Measurements from ENCODE around the gene DNAAF1. TPM values are rescaled to one million over a fixed set of nuclear protein-coding genes. Genes with fewer than 3 reads are reported as not detected.

The DNAAF1 gene
- total RNA-seq, 1 experiment from 2014 or later = not detected

- Mint-ChIP-seq H3K27me3 (ENCODE audit: insufficient read depth, unreplicated experiment) (no peaks in the 10 kb centered on the region), H3K9me3 (ENCODE audit: unreplicated experiment) (no peaks in the 10 kb centered on the region), H3K27ac (ENCODE audit: low read depth, unreplicated experiment) (no peak overlapping the region), H3K36me3 (ENCODE audit: insufficient read depth, unreplicated experiment) (peaks cover 9% of the 10 kb centered on the region), H3K4me3 (ENCODE audit: unreplicated experiment) (no peak overlapping the region), H3K4me1 (ENCODE audit: insufficient read depth, unreplicated experiment) (peaks cover 8% of the 10 kb centered on the region)
- TF ChIP-seq CTCF (IDR thresholded peaks at IDR 0.05; ENCODE audit: unreplicated experiment) = no peak
- BruUV-seq (replicated peaks) = no TSS peak
- ChIA-PET CTCF (interaction anchor here (0.6 to 5.3 kb wide), 6 partner anchors 9 to 256 kb away, joined by 3 to 49 read pairs (median 3); partner anchors contain the start of gene TAF1C), POLR2A (interaction anchor here (4.9 kb wide), 1 partner anchor 62 kb away, joined by 45 read pairs; the partner anchor contains the start of gene MBTPS1)
- intact Hi-C loops (cut with micrococcal nuclease) = loop anchor here (5.0 to 10.0 kb wide), 2 partner anchors 62 to 224 kb away; partner anchors contain the start of genes MBTPS1 and OSGIN1
- DNase-seq (ENCODE audit: unreplicated experiment) = no peak
These were observed 33.9 kb downstream of the DNAAF1 start for GRCh38 chr16:84178892-84179611.

- ChIA-PET CTCF (interaction anchor here (0.6 to 5.3 kb wide), 3 partner anchors 8 to 256 kb away, joined by 3 to 49 read pairs (median 3); partner anchors contain the start of gene TAF1C), POLR2A (interaction anchor here (0.6 to 4.9 kb wide), 2 partner anchors 24 to 63 kb away, joined by 3 to 45 read pairs; partner anchors contain the start of gene MBTPS1)
- H3K9me3 Mint-ChIP-seq (ENCODE audit: unreplicated experiment) = no peaks in the 10 kb centered on the region
- no peak for TF ChIP-seq CTCF (IDR thresholded peaks at IDR 0.05; ENCODE audit: unreplicated experiment)
- no TSS peak for BruUV-seq (replicated peaks)
- intact Hi-C loops (cut with micrococcal nuclease) = loop anchor here (5.0 to 10.0 kb wide), 2 partner anchors 62 to 225 kb away; partner anchors contain the start of genes MBTPS1 and OSGIN1
- H3K36me3 Mint-ChIP-seq (ENCODE audit: insufficient read depth, unreplicated experiment) = peaks cover 14% of the 10 kb centered on the region
- no peak overlapping the region for H3K27ac Mint-ChIP-seq (ENCODE audit: low read depth, unreplicated experiment)
- H3K27me3 Mint-ChIP-seq (ENCODE audit: insufficient read depth, unreplicated experiment) = no peaks in the 10 kb centered on the region
- H3K4me1 Mint-ChIP-seq (ENCODE audit: insufficient read depth, unreplicated experiment) = peaks cover 13% of the 10 kb centered on the region
- H3K4me3 Mint-ChIP-seq (ENCODE audit: unreplicated experiment) = no peak overlapping the region
- no peak for DNase-seq (ENCODE audit: unreplicated experiment)
These were observed 34.7 kb downstream of the DNAAF1 start for GRCh38 chr16:84179612-84180320.

- Mint-ChIP-seq H3K9me3 (ENCODE audit: unreplicated experiment) (no peaks in the 10 kb centered on the region), H3K27ac (ENCODE audit: low read depth, unreplicated experiment) (no peak overlapping the region), H3K4me1 (ENCODE audit: insufficient read depth, unreplicated experiment) (peaks cover 14% of the 10 kb centered on the region), H3K27me3 (ENCODE audit: insufficient read depth, unreplicated experiment) (no peaks in the 10 kb centered on the region), H3K4me3 (ENCODE audit: unreplicated experiment) (no peak overlapping the region), H3K36me3 (ENCODE audit: insufficient read depth, unreplicated experiment) (peaks cover 14% of the 10 kb centered on the region)
- ChIA-PET POLR2A (no interaction called here), CTCF (interaction anchor here (0.5 kb wide), 1 partner anchor 38 kb away, joined by 4 read pairs; no protein-coding TSS in a partner anchor)
- DNase-seq (ENCODE audit: unreplicated experiment) = no peak
- intact Hi-C loops (cut with micrococcal nuclease) = no loop called here
- BruUV-seq (replicated peaks) = no TSS peak
- no peak for TF ChIP-seq CTCF (IDR thresholded peaks at IDR 0.05; ENCODE audit: unreplicated experiment)
These were observed 35.5 kb downstream of the DNAAF1 start for GRCh38 chr16:84180519-84181140.

Data from MCF 10A (cell line).